AG04450 (cell line): ENCODE measurements around the gene NGB. TPM values are rescaled to one million over a fixed set of nuclear protein-coding genes. Genes with fewer than 3 reads are reported as not detected.
A peak's percentile ranks its signal among the peaks of the same experiment; 100 is the strongest.
"Not testable (repeated sequence)": the region's sequence is repeated elsewhere in the genome, so short reads cannot be mapped to it uniquely, and the experiment has no call there.

Experiments used
- CTCF ChIA-PET: fragments of 300-600, 350-600 bp; formaldehyde crosslinking; extraction: SDS; loops from one replicate; lab custom pipeline; 2022; ENCODE audit warnings: antibody characterized with exemption, inconsistent platforms; lab: Charles Lee
- POLR2A ChIA-PET: fragments of 350-600 bp; formaldehyde crosslinking; extraction: SDS; loops from one replicate; lab custom pipeline; 2021; ENCODE audit warnings: antibody characterized with exemption, inconsistent platforms; lab: Yijun Ruan, JAX
- DNase-seq: peaks from one replicate; pipeline ENCODE4 v3.0.0-alpha.2; 2011; ENCODE audit warnings: low read depth, low spot score
- H3K27ac ChIP-seq: one replicate; pipeline ENCODE4 v1.5.1; 2012; ENCODE audit warnings: low read depth, low read length, control low read depth
- H3K27me3 ChIP-seq: one replicate; pipeline ENCODE4 v1.6.0; 2012; ENCODE audit warnings: low read length; ENCODE audit not compliant: control insufficient read depth, insufficient read depth
- H3K4me3 ChIP-seq: 2 replicates; pipeline ENCODE4 v1.5.1; 2011; ENCODE audit warnings: mild to moderate bottlenecking, low read depth, low read length, control low read depth
- H3K9me3 ChIP-seq: 2 replicates; pipeline ENCODE4 v1.5.1; 2012; ENCODE audit warnings: low read length; ENCODE audit not compliant: control insufficient read depth, insufficient read depth
- CTCF ChIP-seq: IDR thresholded peaks from 2 replicates; pipeline ENCODE4 v1.5.1; 2011; ENCODE audit warnings: low read depth, low read length, control low read depth, inconsistent platforms
- polyA minus RNA-seq: library from RNA; depleted of rRNA, polyadenylated mRNA; stranded (reverse); fragments of >200 nt; gene quantifications from 2 replicates; pipeline ENCODE4 v1.2.3, GENCODE V29; 2011; rRNA and poly(A)+ RNA removed
- polyA plus RNA-seq: library from polyadenylated mRNA; depleted of rRNA; stranded (reverse); fragments of >200 nt; gene quantifications from 2 replicates; pipeline ENCODE4 v1.2.3, GENCODE V29; 2011; rRNA removed

NGB gene
- not detected in 2 replicates for polyA plus RNA-seq
- polyA minus RNA-seq = not detected in 2 replicates

GRCh38 chr14:77271113-77271710 is at the start of gene NGB:
NGB (minus strand) TSS chr14:77271206; CDS start chr14:77270937, 269 bp downstream.
- no peaks in the 10 kb centered on the region; the same call in 1 of the 2 replicates for H3K9me3 ChIP-seq
- peaks cover 27% of the 10 kb centered on the region for H3K27me3 ChIP-seq
- no peak for TF ChIP-seq CTCF
- ChIA-PET CTCF (no interaction called here), POLR2A (interaction anchor here (0.7 kb wide), 1 partner anchor 168 kb away, joined by 3 read pairs; no protein-coding TSS in a partner anchor)
- DNase-seq = no peak
- no peak within 1 kb of the TSS for H3K4me3 ChIP-seq
- no peak within 1 kb of the TSS for H3K27ac ChIP-seq

- Histone ChIP-seq H3K9me3 (no peaks in the 10 kb centered on the region; the same call in 1 of the 2 replicates), H3K27me3 (no peaks in the 10 kb centered on the region), H3K4me3 (peak within 1 kb of the TSS; percentile 91), H3K27ac (peak within 1 kb of the TSS; percentile 95)
- ChIA-PET POLR2A (interaction anchor here (0.5 to 2.1 kb wide), 6 partner anchors 9 to 415 kb away, joined by 3 to 24 read pairs (median 5); partner anchors contain the start of genes CIPC, SAMD15 and TMED8), CTCF (interaction anchor here (0.8 to 1.6 kb wide), 7 partner anchors 19 to 231 kb away, joined by 3 to 12 read pairs (median 4); partner anchors contain the start of genes SAMD15 and TMED8)
- DNase-seq = peak; percentile 63
- TF ChIP-seq CTCF = peak; percentile 34; the same call in 1 of the 2 replicates
Measured at GRCh38 chr14:77320238-77320935, 49.4 kb upstream of the NGB start, which contains the start of gene POMT2. POMT2 (minus strand) TSS chr14:77320883; CDS start chr14:77320681, 202 bp downstream.

- Histone ChIP-seq H3K27ac (no peak overlapping the region), H3K9me3 (no peaks in the 10 kb centered on the region; the same call in 1 of the 2 replicates), H3K4me3 (no peak overlapping the region), H3K27me3 (no peaks in the 10 kb centered on the region)
- TF ChIP-seq CTCF = no peak
- ChIA-PET POLR2A (no interaction called here), CTCF (interaction anchor here (0.6 to 1.5 kb wide), 3 partner anchors 18 to 261 kb away, joined by 4 to 6 read pairs (median 4); no protein-coding TSS in a partner anchor)
- DNase-seq = no peak
Measured at GRCh38 chr14:77319422-77319821, 48.4 kb upstream of the NGB start.

- H3K9me3 ChIP-seq, POLR2A ChIA-PET, H3K27me3 ChIP-seq, H3K27ac ChIP-seq, DNase-seq, H3K4me3 ChIP-seq: not testable (repeated sequence)
- CTCF ChIA-PET = interaction anchor here (0.7 to 1.5 kb wide), 3 partner anchors 17 to 20 kb away, joined by 4 to 10 read pairs (median 6); no protein-coding TSS in a partner anchor
Measured at GRCh38 chr14:77318756-77319155, 47.8 kb upstream of the NGB start.

GRCh38 chr14:77318006-77318553 is 47.1 kb upstream of the NGB start:
- POLR2A ChIA-PET = no interaction called here
- no peaks in the 10 kb centered on the region for H3K27me3 ChIP-seq
- H3K27ac ChIP-seq = no peak overlapping the region
- DNase-seq = no peak
- no peak overlapping the region for H3K4me3 ChIP-seq
- CTCF ChIA-PET = no interaction called here
- no peaks in the 10 kb centered on the region; the same call in 1 of the 2 replicates for H3K9me3 ChIP-seq
- TF ChIP-seq CTCF = no peak
